Omental fat pad (tissue), 4 donors: ENCODE measurements around the gene PKMYT1. TPM values are rescaled to one million over a fixed set of nuclear protein-coding genes. Genes with fewer than 3 reads are reported as not detected.
A peak's percentile ranks its signal among the peaks of the same experiment; 100 is the strongest.
"Not testable (repeated sequence)": the region's sequence is repeated elsewhere in the genome, so short reads cannot be mapped to it uniquely, and the experiment has no call there.

Experiments used
- ATAC-seq: fragments of 150-250 bp; one replicate; pipeline ENCODE4 v1.9.1; 2016; ENCODE audit warnings: mild to moderate bottlenecking, moderate library complexity; ENCODE audit not compliant: low FRiP score
- DNase-seq: peaks from one replicate; pipeline ENCODE4 v3.0.0-alpha.2; 2019; ENCODE audit warnings: low spot score
- CTCF ChIP-seq, 3 donors: fragments of 450-650 bp; IDR thresholded peaks; one replicate each; pipeline ENCODE4 v1.5.1; 2016 to 2017; ENCODE audit warnings: antibody characterized with exemption in 3 of 3, mild to moderate bottlenecking in 3 of 3, moderate library complexity in 2 of 3
- total RNA-seq, 4 donors: library from RNA; depleted of rRNA; stranded (reverse); fragments of >200 nt; gene quantifications; one replicate each; pipeline ENCODE4 v1.1.0, GENCODE V29; 2016

Gene PKMYT1
- total RNA-seq, 4 donors from 2014 or later, result 0.25 to 1.7 (median 0.79) TPM; not detected in 1

- DNase-seq (no peak), ATAC-seq (no peak)
- TF ChIP-seq CTCF (IDR thresholded peaks at IDR 0.05), result no peak
Measured at GRCh38 chr16:2930236-2930635, 50.0 kb downstream of the PKMYT1 start.

GRCh38 chr16:2929693-2930092, 50.6 kb downstream of the PKMYT1 start:
- ATAC-seq (no peak), DNase-seq (no peak)
- no peak for TF ChIP-seq CTCF (IDR thresholded peaks at IDR 0.05)

- ATAC-seq (no peak), DNase-seq (no peak)
- TF ChIP-seq CTCF (IDR thresholded peaks at IDR 0.05), result no peak
Measured at GRCh38 chr16:2928796-2929195, 51.5 kb downstream of the PKMYT1 start.

GRCh38 chr16:2928151-2928550, 52.1 kb downstream of the PKMYT1 start:
- not testable (repeated sequence) for ATAC-seq

GRCh38 chr16:2927010-2927646, 53.1 kb downstream of the PKMYT1 start:
- peak in 2 of 3 donors; percentile 51 to 86 for TF ChIP-seq CTCF (IDR thresholded peaks at IDR 0.05)
- DNase-seq, result peak; percentile 96

More at GRCh38 chr16:2928151-2928550, 52.1 kb downstream of the PKMYT1 start:
- DNase-seq, result not testable (repeated sequence)

GRCh38 chr16:2926650-2926999, 53.6 kb downstream of the PKMYT1 start:
- DNase-seq, result no peak
- TF ChIP-seq CTCF (IDR thresholded peaks at IDR 0.05), result no peak
- no peak for ATAC-seq

More at GRCh38 chr16:2927010-2927646, 53.1 kb downstream of the PKMYT1 start:
- ATAC-seq, result peak; percentile 88

GRCh38 chr16:2925951-2926649, 54.1 kb downstream of the PKMYT1 start:
- DNase-seq, result no peak
- TF ChIP-seq CTCF (IDR thresholded peaks at IDR 0.05), result no peak
- no peak for ATAC-seq
